Hair follicle dermal papilla cell (primary cell): ENCODE data around the gene OR52J3. TPM values are rescaled to one million over a fixed set of nuclear protein-coding genes. Genes with fewer than 3 reads are reported as not detected.

Source experiments
- total RNA-seq: library from RNA; depleted of rRNA; stranded (reverse); fragments of >200 nt; gene quantifications from 2 replicates; pipeline ENCODE4 v1.2.3, GENCODE V29; 2012

OR52J3 gene
- total RNA-seq, result not detected in 2 replicates

DNA sequence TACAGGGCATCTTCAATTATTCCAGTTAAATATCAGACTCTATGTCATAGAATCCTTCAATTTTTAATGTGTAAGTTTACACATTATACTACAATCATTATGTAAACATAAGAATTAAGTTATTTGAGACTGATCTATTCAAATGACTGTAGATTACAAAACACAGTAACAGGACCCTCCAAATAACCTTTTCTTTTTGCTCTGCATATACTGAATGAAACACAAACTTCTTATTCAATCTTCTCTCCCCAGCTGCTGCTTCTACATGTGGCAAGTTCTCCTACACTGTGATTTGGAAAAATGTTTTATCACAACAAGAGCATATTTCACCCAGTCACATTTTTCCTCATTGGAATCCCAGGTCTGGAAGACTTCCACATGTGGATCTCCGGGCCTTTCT, at the start of gene OR52J3:
OR52J3 (plus strand) TSS at position 301 of the 400 bp plus-strand sequence; CDS start at position 301, 0 bp downstream.

DNA sequence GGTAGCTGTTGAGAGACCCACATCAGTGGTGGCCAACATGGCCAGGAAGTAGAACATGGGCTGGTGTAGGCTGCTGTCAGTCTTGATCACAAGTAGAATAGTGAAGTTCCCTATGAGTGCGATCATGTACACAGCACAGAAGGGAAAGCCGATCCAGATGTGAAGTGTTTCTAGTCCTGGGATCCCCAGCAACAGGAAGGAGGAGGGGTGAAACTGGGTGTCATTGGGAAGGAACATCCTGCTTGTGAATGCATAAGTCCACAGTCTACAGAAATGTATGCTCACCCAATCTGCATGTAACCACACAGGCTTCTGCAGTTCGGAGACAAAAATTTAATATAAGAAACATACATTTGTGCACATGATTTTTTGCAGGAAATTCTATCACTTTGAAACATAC, 13.1 kb downstream of the OR52J3 start, which contains the start of gene OR52E2:
OR52E2 (minus strand) TSS at position 237 of the 400 bp plus-strand sequence; CDS start at position 237, 0 bp downstream.

DNA sequence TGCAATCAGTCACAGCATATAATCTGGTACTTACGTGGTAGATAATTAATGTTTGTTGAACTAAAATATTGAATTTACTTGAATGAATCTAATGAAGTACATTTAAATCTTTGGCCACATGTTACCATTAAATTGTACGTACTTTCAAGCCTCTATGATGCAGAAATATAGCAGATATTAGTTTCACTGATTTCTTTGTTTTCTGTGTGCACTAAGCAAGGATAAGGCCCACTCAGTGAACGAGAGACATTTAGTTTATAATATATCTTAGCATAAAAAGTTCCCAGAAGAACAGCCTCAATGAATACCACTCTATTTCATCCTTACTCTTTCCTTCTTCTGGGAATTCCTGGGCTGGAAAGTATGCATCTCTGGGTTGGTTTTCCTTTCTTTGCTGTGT, 22.9 kb downstream of the OR52J3 start, which contains the start of gene OR52E1:
OR52E1 (plus strand) TSS at position 301 of the 400 bp plus-strand sequence.

Other genes with a start within 250 kb of the OR52J3 start
- gene OR52R1, start 242.1 kb upstream of the OR52J3 start, total RNA-seq, result not detected in 2 replicates
- gene OR51F2, start 225.2 kb upstream of the OR52J3 start, total RNA-seq, result not detected in 2 replicates
- gene OR51S1, start 197.3 kb upstream of the OR52J3 start, total RNA-seq, result not detected in 2 replicates
- not detected in 2 replicates for gene OR51T1, start 164.6 kb upstream of the OR52J3 start, total RNA-seq
- not detected in 2 replicates for gene OR51A7, start 142.7 kb upstream of the OR52J3 start, total RNA-seq
- not detected in 2 replicates for gene OR51G2, start 127.2 kb upstream of the OR52J3 start, total RNA-seq
- gene OR51G1, start 122.2 kb upstream of the OR52J3 start, total RNA-seq, result not detected in 2 replicates
- not detected in 2 replicates for gene OR51A4, start 98.9 kb upstream of the OR52J3 start, total RNA-seq
- gene OR51A2, start 90.8 kb upstream of the OR52J3 start, total RNA-seq, result not detected in 2 replicates
- gene OR51L1, start 51.7 kb upstream of the OR52J3 start, total RNA-seq, result not detected in 2 replicates
- not detected in 2 replicates for gene OR52E2, start 13.1 kb downstream of the OR52J3 start, total RNA-seq
- gene OR52E1, start 23.0 kb downstream of the OR52J3 start, total RNA-seq, result not detected in 2 replicates
- not detected in 2 replicates for gene OR52A5, start 91.8 kb downstream of the OR52J3 start, total RNA-seq
- not detected in 2 replicates for gene OR52A1, start 108.2 kb downstream of the OR52J3 start, total RNA-seq
- not detected in 2 replicates for gene OR51V1, start 154.2 kb downstream of the OR52J3 start, total RNA-seq
- gene HBB, start 180.5 kb downstream of the OR52J3 start, total RNA-seq, result not detected in 2 replicates
- gene HBD, start 188.0 kb downstream of the OR52J3 start, total RNA-seq, result 0.24 TPM in 1 of 2 replicates, not detected in the other
- not detected in 2 replicates for gene HBG1, start 203.3 kb downstream of the OR52J3 start, total RNA-seq
- gene HBG2, start 208.3 kb downstream of the OR52J3 start, total RNA-seq, result not detected in 2 replicates
- gene HBE1, start 223.4 kb downstream of the OR52J3 start, total RNA-seq, result not detected in 2 replicates